22Rv1 (cell line): Measurements from ENCODE around the gene GALNT12.

Source experiments
- H3K27ac ChIP-seq: fragments of 450-650 bp; 2 replicates; pipeline ENCODE4 v1.5.1; 2017
- ZFX ChIP-seq: fragments of 450-650 bp; IDR thresholded peaks from 2 replicates; pipeline ENCODE4 v1.6.1; 2017; ENCODE audit warnings: antibody characterized with exemption, borderline replicate concordance
- TF ChIP-seq, protein P1 (sequence below): fragments of 450-650 bp; IDR thresholded peaks from 2 replicates; pipeline ENCODE4 v1.5.1; 2017; ENCODE audit warnings: mild to moderate bottlenecking

The GALNT12 gene

DNA sequence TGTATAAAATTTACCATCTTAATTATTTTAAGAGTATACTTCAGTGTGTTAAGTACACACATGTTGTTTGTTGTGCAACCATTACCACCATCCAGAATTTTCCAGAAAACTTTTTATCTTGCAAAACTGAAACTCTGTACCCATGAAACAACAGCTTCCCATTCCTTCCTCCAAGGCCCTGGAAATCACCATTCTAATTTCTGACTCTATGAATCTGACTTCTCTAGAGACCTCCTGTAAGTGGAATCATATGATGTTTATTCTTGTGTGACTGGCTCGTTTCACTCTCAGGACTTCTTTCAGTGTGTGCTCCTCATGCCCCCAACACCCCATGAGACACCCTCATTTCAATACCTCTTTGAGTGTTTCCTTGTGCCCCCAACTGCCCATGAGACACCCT is 75.8 kb downstream of the GALNT12 start:
- TF ChIP-seq, protein P1, sequence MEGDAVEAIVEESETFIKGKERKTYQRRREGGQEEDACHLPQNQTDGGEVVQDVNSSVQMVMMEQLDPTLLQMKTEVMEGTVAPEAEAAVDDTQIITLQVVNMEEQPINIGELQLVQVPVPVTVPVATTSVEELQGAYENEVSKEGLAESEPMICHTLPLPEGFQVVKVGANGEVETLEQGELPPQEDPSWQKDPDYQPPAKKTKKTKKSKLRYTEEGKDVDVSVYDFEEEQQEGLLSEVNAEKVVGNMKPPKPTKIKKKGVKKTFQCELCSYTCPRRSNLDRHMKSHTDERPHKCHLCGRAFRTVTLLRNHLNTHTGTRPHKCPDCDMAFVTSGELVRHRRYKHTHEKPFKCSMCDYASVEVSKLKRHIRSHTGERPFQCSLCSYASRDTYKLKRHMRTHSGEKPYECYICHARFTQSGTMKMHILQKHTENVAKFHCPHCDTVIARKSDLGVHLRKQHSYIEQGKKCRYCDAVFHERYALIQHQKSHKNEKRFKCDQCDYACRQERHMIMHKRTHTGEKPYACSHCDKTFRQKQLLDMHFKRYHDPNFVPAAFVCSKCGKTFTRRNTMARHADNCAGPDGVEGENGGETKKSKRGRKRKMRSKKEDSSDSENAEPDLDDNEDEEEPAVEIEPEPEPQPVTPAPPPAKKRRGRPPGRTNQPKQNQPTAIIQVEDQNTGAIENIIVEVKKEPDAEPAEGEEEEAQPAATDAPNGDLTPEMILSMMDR = no peak
- no peak for TF ChIP-seq ZFX
- no peak overlapping the region for H3K27ac ChIP-seq

DNA sequence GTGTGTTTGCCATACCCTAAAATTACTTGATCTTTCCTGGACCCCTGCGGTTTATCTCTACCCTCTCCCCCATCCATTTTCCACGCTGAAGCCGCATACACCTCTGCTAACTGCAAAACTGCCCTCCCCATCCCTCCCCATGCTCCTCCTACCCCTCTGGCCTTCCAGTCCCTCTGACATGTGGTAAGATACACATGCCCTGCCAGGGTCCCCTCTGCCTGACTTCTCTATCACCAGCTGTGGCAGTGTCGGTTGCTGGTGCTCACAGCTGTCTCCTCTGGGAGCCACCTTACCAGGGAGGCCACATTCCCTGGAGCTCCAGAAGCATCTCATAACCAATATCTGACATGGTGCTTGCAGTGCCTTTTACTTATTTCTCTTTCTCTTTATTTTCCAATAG is 77.4 kb downstream of the GALNT12 start:
- TF ChIP-seq, protein P1 = no peak
- TF ChIP-seq ZFX = no peak
- H3K27ac ChIP-seq = no peak overlapping the region

DNA sequence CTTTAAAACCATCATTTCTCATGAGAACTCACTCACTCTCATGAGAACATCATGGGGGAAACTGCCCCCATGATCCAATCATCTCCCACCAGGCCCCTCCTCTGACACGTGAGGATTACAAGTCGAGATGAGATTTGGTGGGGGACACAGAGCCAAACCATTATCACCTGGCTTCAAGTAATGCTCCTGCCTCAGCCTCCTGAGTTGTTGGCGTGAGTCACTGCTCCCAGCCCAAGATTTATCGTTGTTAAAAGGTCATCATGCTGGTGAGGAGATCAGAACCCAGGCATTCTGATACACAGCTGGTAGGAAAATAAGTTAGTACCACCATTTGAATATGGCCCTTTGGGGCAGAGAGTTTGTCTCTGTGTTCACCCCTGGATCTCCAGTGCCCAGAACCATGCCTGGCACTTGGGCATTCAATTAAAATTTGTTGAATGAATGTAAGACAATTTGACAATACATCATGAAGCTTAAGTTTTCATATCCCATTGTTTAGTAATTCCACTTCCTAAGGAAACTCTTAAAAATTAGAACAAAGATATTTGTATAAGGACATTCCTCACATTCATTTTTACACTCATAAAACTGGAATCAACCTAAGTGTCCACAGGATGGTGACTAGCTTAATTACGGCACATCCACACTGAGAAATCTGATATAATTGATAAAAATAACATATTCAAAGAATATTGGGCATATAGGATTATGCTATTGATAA is 78.3 kb downstream of the GALNT12 start:
- TF ChIP-seq, protein P1 = no peak
- TF ChIP-seq ZFX = no peak
- H3K27ac ChIP-seq = no peak overlapping the region

DNA sequence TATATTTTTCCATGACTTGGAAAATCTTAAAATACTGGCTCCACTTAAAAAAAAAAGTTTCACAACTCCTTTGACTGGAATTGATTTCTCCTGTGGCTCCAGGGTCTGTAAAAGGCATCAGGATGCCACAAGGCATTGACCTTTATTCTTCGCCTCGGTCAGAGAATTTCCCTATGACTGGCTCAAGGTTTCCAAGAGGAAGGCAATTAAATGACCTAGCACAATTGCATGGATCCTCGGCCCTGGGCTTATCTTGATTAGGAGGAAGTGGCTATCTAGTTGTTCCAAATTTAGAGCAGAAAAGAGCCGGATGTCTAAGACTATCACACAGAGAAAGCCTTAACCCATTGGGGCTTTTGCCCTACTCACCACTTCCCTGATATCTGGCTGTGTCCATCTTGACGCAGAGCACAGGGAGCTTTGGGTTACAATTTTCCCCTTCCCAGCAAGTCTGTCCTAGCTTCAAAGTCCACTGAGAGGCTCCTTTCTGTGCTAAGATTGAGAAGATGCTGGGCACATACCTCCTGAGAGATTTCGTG is 79.3 kb downstream of the GALNT12 start:
- H3K27ac ChIP-seq = no peak overlapping the region
- TF ChIP-seq, protein P1 = no peak
- TF ChIP-seq ZFX = no peak

DNA sequence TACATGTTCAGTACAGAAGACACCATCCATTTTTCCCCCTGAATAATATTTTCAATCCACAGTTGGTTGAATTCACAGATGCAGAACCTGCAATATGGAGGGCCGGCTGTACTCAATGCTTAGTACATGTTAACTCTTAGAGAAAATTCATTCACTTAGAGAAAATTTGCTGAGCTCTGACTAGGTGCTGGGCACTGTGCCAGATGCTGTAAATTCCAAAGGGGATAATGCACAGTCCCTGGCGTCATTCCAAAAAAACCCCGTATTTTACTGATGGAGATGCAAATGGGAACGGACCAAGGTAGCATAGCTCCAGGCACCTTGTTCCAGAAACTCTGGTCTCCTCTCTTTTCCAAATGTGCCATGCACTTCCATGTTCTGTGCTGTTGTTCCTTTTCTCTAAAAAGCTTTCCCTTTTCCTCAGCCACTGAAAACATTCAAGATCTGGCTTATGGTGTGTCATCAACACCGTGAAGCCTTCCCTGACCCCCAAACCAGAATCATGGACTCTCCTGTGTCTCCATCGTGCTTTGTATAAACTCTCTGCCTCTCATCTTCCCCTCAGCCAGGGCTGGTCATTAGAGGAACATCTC is 80.5 kb downstream of the GALNT12 start:
- H3K27ac ChIP-seq = no peak overlapping the region
- no peak for TF ChIP-seq ZFX
- TF ChIP-seq, protein P1 = no peak

DNA sequence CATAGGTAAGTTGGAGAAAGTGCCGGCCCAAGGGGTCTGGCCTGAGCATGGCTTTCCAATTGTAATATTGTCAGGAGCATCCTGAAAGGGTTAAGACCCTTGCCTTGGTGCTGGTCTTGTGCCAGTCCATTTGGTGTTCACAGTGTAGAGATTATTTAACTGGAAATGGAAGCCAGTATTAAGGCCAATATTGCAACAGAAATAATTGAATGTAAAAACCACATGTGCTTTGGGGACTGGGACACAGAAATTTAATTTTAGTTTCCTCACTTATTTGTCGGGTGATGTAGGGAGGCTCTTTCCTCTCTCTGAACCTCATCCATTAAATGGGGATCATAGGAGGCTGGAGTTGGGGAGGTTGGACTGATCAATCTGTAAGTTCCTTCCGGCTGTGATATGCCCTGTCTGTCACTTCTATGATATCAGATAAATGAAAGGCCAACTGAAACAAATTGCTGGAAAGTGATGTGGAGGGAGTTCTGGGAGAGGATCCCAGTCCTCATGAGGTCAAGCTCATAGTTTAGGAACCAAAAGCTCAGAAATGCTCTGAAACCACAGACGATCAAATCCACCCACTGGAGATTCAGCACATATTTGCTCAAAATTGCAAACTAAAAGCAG is 81.4 kb downstream of the GALNT12 start:
- TF ChIP-seq ZFX = no peak
- TF ChIP-seq, protein P1 = no peak
- H3K27ac ChIP-seq = no peak overlapping the region

DNA sequence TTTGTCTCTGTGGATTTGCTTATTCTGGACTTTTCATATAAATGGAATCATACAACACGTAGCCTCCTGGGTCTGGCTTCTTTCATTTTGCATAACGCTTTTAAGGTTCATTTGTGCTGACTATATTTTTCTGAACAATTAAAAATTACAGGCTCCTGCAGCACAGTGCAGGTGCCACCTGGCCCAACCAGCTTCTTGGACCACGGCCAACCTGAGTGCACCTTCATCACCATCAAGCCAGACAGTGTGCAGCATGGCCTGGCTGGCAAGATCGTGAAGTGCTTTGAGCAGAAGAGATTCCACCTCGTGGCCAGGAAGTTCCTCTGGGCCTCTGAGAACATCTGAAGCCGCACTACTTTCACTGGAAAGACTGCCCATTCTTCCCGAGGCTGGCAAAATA is 82.8 kb downstream of the GALNT12 start:
- TF ChIP-seq, protein P1 = no peak
- TF ChIP-seq ZFX = no peak
- H3K27ac ChIP-seq = no peak overlapping the region
